COLO668 (cell line): Measurements from ENCODE around the gene ACSS1.

ENCODE experiments used
- DNase-seq: peaks from one replicate; lab custom pipeline; 2025; ENCODE audit not compliant: unreplicated experiment; lab: John Stamatoyannopoulos, UW

ACSS1 gene

GRCh38 chr20:25058051-25058846 is at the start of gene ACSS1:
Gene ACSS1 (minus strand): TSS chr20:25058139. CDS start chr20:25058102, 37 bp downstream.
- DNase-seq, result peak; percentile 78

- DNase-seq, result no peak
Measured at GRCh38 chr20:25103526-25103925, 45.6 kb upstream of the ACSS1 start.

GRCh38 chr20:25100914-25101313 is 43.0 kb upstream of the ACSS1 start:
- no peak for DNase-seq

GRCh38 chr20:25099601-25100140 is 41.7 kb upstream of the ACSS1 start:
- DNase-seq, result no peak

GRCh38 chr20:25097498-25097897 is 39.6 kb upstream of the ACSS1 start:
- no peak for DNase-seq

- peak; percentile 86 for DNase-seq
Measured at GRCh38 chr20:25090492-25091429, 32.8 kb upstream of the ACSS1 start.

GRCh38 chr20:25089662-25090061 is 31.7 kb upstream of the ACSS1 start:
- no peak for DNase-seq

- DNase-seq, result no peak
Measured at GRCh38 chr20:25089096-25089495, 31.2 kb upstream of the ACSS1 start.

- DNase-seq, result no peak
Measured at GRCh38 chr20:25088267-25088666, 30.3 kb upstream of the ACSS1 start.

GRCh38 chr20:25087186-25087929 is 29.4 kb upstream of the ACSS1 start:
- DNase-seq, result no peak

GRCh38 chr20:25085756-25086495 is 28.0 kb upstream of the ACSS1 start:
- DNase-seq, result no peak

- DNase-seq, result no peak
Measured at GRCh38 chr20:25084626-25085187, 26.8 kb upstream of the ACSS1 start.

- no peak for DNase-seq
Measured at GRCh38 chr20:25083773-25084625, 26.1 kb upstream of the ACSS1 start.

- no peak for DNase-seq
Measured at GRCh38 chr20:25083141-25083772, 25.3 kb upstream of the ACSS1 start.

GRCh38 chr20:25082498-25082873 is 24.5 kb upstream of the ACSS1 start:
- DNase-seq, result no peak

- peak; percentile 33 for DNase-seq
Measured at GRCh38 chr20:25081730-25082497, 24.0 kb upstream of the ACSS1 start, which contains the start of gene VSX1. Gene VSX1 (minus strand): TSS chr20:25082141. CDS start chr20:25082096, 45 bp downstream.

- DNase-seq, result no peak
Measured at GRCh38 chr20:25081065-25081729, 23.3 kb upstream of the ACSS1 start.
